ENCODE data around the gene GALNT13.

The GALNT13 gene

GRCh38 chr2:154449951-154450658 lies 578.4 kb downstream of the GALNT13 start:
- Histone ChIP-seq H3K9me3 (ENCODE audit: insufficient read depth, low read length) (no peaks in the 10 kb centered on the region), H3K27ac (ENCODE audit: low read depth, low read length) (no peak overlapping the region), H4K20me1 (ENCODE audit: low read depth, low read length) (no peaks in the 10 kb centered on the region), H3K27me3 (ENCODE audit: low read length) (no peaks in the 10 kb centered on the region), H3K4me3 (ENCODE audit: insufficient read depth, low read length, poor library complexity, severe bottlenecking) (no peak overlapping the region), H3F3A (ENCODE audit: insufficient read depth) (no peaks in the 10 kb centered on the region; the same call in 1 of the 2 replicates), H2AFZ (ENCODE audit: low read depth, low read length, severe bottlenecking) (no peak overlapping the region), H3K9ac (ENCODE audit: low read length) (no peak overlapping the region), H3K9me2 (replicated peaks; ENCODE audit: insufficient read depth, low read length) (no peaks in the 10 kb centered on the region), H3K36me3 (ENCODE audit: low read length) (no peaks in the 10 kb centered on the region; the same call in 1 of the 2 replicates), H3K4me2 (ENCODE audit: low read depth, low read length, poor library complexity, severe bottlenecking) (no peak overlapping the region), H3K79me2 (ENCODE audit: insufficient read depth, low read length) (no peaks in the 10 kb centered on the region)
- TF ChIP-seq EZH2phosphoT487 (conservative IDR thresholded peaks at IDR 0.05; ENCODE audit: low read length) (no peak), CTCF (IDR thresholded peaks at IDR 0.05; ENCODE audit: insufficient read depth, low read length, poor library complexity, severe bottlenecking) (no peak)

GRCh38 chr2:154452471-154452870 lies 580.7 kb downstream of the GALNT13 start:
- TF ChIP-seq EZH2phosphoT487 (conservative IDR thresholded peaks at IDR 0.05; ENCODE audit: low read length), result no peak
- no peak for TF ChIP-seq CTCF (IDR thresholded peaks at IDR 0.05; ENCODE audit: insufficient read depth, low read length, poor library complexity, severe bottlenecking)
- Histone ChIP-seq H3K9ac (ENCODE audit: low read length) (no peak overlapping the region), H3K4me3 (ENCODE audit: insufficient read depth, low read length, poor library complexity, severe bottlenecking) (no peak overlapping the region), H4K20me1 (ENCODE audit: low read depth, low read length) (no peaks in the 10 kb centered on the region), H3K79me2 (ENCODE audit: insufficient read depth, low read length) (no peaks in the 10 kb centered on the region), H2AFZ (ENCODE audit: low read depth, low read length, severe bottlenecking) (no peak overlapping the region), H3F3A (ENCODE audit: insufficient read depth) (no peaks in the 10 kb centered on the region), H3K9me3 (ENCODE audit: insufficient read depth, low read length) (no peaks in the 10 kb centered on the region), H3K27ac (ENCODE audit: low read depth, low read length) (no peak overlapping the region), H3K27me3 (ENCODE audit: low read length) (no peaks in the 10 kb centered on the region), H3K4me2 (ENCODE audit: low read depth, low read length, poor library complexity, severe bottlenecking) (no peak overlapping the region), H3K9me2 (replicated peaks; ENCODE audit: insufficient read depth, low read length) (no peaks in the 10 kb centered on the region), H3K36me3 (ENCODE audit: low read length) (no peaks in the 10 kb centered on the region)

GRCh38 chr2:154452906-154453493 lies 581.3 kb downstream of the GALNT13 start:
- Histone ChIP-seq H2AFZ (ENCODE audit: low read depth, low read length, severe bottlenecking) (peak overlapping the region; percentile 63), H3K27ac (ENCODE audit: low read depth, low read length) (no peak overlapping the region), H3K79me2 (ENCODE audit: insufficient read depth, low read length) (no peaks in the 10 kb centered on the region), H4K20me1 (ENCODE audit: low read depth, low read length) (no peaks in the 10 kb centered on the region), H3K27me3 (ENCODE audit: low read length) (no peaks in the 10 kb centered on the region), H3K4me2 (ENCODE audit: low read depth, low read length, poor library complexity, severe bottlenecking) (no peak overlapping the region), H3K4me3 (ENCODE audit: insufficient read depth, low read length, poor library complexity, severe bottlenecking) (no peak overlapping the region), H3K36me3 (ENCODE audit: low read length) (no peaks in the 10 kb centered on the region), H3K9me2 (replicated peaks; ENCODE audit: insufficient read depth, low read length) (no peaks in the 10 kb centered on the region), H3F3A (ENCODE audit: insufficient read depth) (no peaks in the 10 kb centered on the region), H3K9ac (ENCODE audit: low read length) (no peak overlapping the region), H3K9me3 (ENCODE audit: insufficient read depth, low read length) (no peaks in the 10 kb centered on the region)
- TF ChIP-seq EZH2phosphoT487 (conservative IDR thresholded peaks at IDR 0.05; ENCODE audit: low read length), result no peak
- TF ChIP-seq CTCF (IDR thresholded peaks at IDR 0.05; ENCODE audit: insufficient read depth, low read length, poor library complexity, severe bottlenecking), result peak; percentile 46

Measured in SU-DHL-6 (cell line).